GM23338 (cell line): Measurements from ENCODE around the gene NGEF.

Experiments used
- CREB1 ChIP-seq: fragments of 250-450 bp; sonication (Bioruptor Pico); IDR thresholded peaks from 2 replicates; pipeline ENCODE4 v1.5.0; 2020; ENCODE audit warnings: low read depth, mild to moderate bottlenecking, moderate library complexity
- CTCF ChIP-seq, 2 experiments: fragments of 200-600 bp in 1 of 2; sonication (generic) in 1 of 2; conservative IDR thresholded peaks; 2 replicates each; pipeline versions ENCODE4 v1.5.1 to v1.6.1; 2016 to 2017; ENCODE audit warnings: antibody characterized with exemption in 2 of 2, low read depth in 2 of 2, mild to moderate bottlenecking in 2 of 2, moderate library complexity in 1 of 2
- ETS1 ChIP-seq: IDR thresholded peaks from 2 replicates; pipeline ENCODE4 v1.6.1; 2016; ENCODE audit warnings: antibody characterized with exemption
- EZH2 ChIP-seq: fragments of 200-600 bp; sonication (generic); IDR thresholded peaks from one replicate; pipeline ENCODE4 v1.8.0; 2017; ENCODE audit warnings: antibody characterized with exemption, mild to moderate bottlenecking, low read depth; ENCODE audit not compliant: unreplicated experiment
- EZH2phosphoT487 ChIP-seq: fragments of 200-600 bp; sonication (generic); IDR thresholded peaks from one replicate; pipeline ENCODE4 v1.8.1; 2018; ENCODE audit warnings: antibody characterized with exemption; ENCODE audit not compliant: unreplicated experiment
- JUNB ChIP-seq: IDR thresholded peaks from one replicate; pipeline ENCODE4 v1.6.1; 2016; ENCODE audit warnings: antibody characterized with exemption; ENCODE audit not compliant: unreplicated experiment
- NANOG ChIP-seq: IDR thresholded peaks from 2 replicates; pipeline ENCODE4 v1.6.1; 2016; ENCODE audit warnings: antibody characterized with exemption, borderline replicate concordance
- POLR2AphosphoS5 ChIP-seq: IDR thresholded peaks from 2 replicates; pipeline ENCODE4 v1.6.1; 2016; ENCODE audit warnings: antibody characterized with exemption, low read depth
- REST ChIP-seq: IDR thresholded peaks from one replicate; pipeline ENCODE4 v1.6.1; 2018; ENCODE audit warnings: antibody characterized with exemption; ENCODE audit not compliant: unreplicated experiment
- STAT1 ChIP-seq: IDR thresholded peaks from one replicate; pipeline ENCODE4 v1.6.1; 2016; ENCODE audit warnings: antibody characterized with exemption; ENCODE audit not compliant: unreplicated experiment
- ZNF114 ChIP-seq: fragments of 250-450 bp; sonication (Bioruptor Pico); IDR thresholded peaks from 2 replicates; pipeline ENCODE4 v1.5.0; 2020; ENCODE audit warnings: mild to moderate bottlenecking, moderate library complexity
- ZNF331 ChIP-seq: fragments of 250-450 bp; sonication (Bioruptor Pico); IDR thresholded peaks from 2 replicates; pipeline ENCODE4 v1.5.0; 2020; ENCODE audit warnings: low read depth, mild to moderate bottlenecking, moderate library complexity
- ZNF462 ChIP-seq: fragments of 250-450 bp; sonication (Bioruptor Pico); IDR thresholded peaks from 2 replicates; pipeline ENCODE4 v1.5.0; 2020; ENCODE audit warnings: mild to moderate bottlenecking, moderate library complexity

GRCh38 chr2:232835687-232836208 is 177.3 kb downstream of the NGEF start:
- TF ChIP-seq CTCF (conservative IDR thresholded peaks at IDR 0.05; ENCODE audit: low read depth in 2 of 2) (no peak), EZH2 (no peak), EZH2phosphoT487 (no peak), ETS1 (no peak), JUNB (no peak), REST (no peak), POLR2AphosphoS5 (no peak), CREB1 (CRISPR knock-in tag) (no peak), ZNF114 (CRISPR knock-in tag) (no peak), NANOG (no peak), ZNF462 (CRISPR knock-in tag) (no peak), ZNF331 (CRISPR knock-in tag) (no peak), STAT1 (no peak)
